ENCODE data around the gene COL9A1. TPM values are rescaled to one million over a fixed set of nuclear protein-coding genes. Genes with fewer than 3 reads are reported as not detected.

Gene COL9A1
- total RNA-seq, 1 donor from 2014 or later, result not detected

DNA sequence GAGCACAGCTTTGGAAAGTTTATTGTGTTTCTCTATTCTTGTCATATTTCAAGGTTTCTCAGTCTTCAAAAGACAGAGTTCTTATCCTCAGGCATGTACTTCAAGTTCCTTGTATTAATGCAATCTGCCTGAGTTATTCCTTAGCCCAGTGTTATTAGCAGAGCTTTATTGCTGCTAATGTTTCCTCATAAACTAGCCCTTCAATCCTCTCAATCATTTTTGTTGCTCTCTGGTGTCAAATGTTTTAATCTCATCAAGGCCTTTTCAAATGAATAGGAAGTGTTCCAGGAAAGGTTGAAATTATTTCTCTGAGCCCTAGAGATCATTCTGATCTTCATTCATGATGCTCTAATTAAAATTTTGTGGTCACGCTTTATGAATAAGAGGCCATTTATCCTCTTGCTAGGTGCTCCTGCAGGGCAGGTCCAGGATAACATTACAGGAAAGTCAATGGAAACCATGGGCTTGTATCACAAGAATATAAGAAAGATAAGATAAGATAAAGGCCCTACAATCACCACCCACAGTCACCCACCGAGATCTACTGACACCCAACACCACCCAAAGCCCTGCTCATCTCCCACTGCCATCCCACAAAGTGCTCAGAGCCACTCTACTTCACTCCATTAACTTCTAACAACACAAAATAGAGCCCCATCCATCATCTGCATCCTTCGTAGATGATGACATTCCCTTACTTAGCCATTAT lies 125.9 kb downstream of the COL9A1 start:
- H3K4me1 Mint-ChIP-seq (ENCODE audit: low read depth), result peaks cover 3% of the 10 kb centered on the region
- H3K36me3 Mint-ChIP-seq (ENCODE audit: low read depth), result no peaks in the 10 kb centered on the region
- H3K4me3 Mint-ChIP-seq (ENCODE audit: low read depth), result no peak overlapping the region
- H3K27ac Mint-ChIP-seq, result no peak overlapping the region
- H3K27me3 Mint-ChIP-seq (ENCODE audit: low read depth), result peaks cover 4% of the 10 kb centered on the region
- intact Hi-C loops (cut with micrococcal nuclease), result no loop called here
- H3K9me3 Mint-ChIP-seq, result no peaks in the 10 kb centered on the region
- no peak for DNase-seq (ENCODE audit: low spot score)

DNA sequence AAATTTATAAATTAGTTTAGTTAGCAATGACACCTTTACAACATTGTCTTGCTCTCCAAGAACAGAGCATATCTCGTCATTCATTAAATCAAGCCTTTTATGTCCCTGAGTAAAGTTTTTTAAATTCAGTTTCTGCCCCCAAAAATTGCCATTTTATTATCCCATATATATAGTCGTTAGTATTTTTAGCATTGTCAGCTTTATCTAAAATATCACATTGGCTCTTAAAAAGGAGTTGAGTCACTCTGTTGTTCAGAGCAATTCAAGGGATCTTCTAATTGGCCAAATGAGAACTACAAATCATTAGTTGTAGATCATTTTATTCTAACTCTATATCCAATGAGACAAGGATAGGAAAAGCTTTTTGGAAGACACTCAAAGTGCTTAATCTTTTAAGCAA lies 127.1 kb downstream of the COL9A1 start:
- Mint-ChIP-seq H3K36me3 (ENCODE audit: low read depth) (no peaks in the 10 kb centered on the region), H3K4me3 (ENCODE audit: low read depth) (no peak overlapping the region), H3K4me1 (ENCODE audit: low read depth) (no peaks in the 10 kb centered on the region), H3K27ac (no peak overlapping the region), H3K27me3 (ENCODE audit: low read depth) (peaks cover 5% of the 10 kb centered on the region), H3K9me3 (no peaks in the 10 kb centered on the region)
- intact Hi-C loops (cut with micrococcal nuclease), result no loop called here
- DNase-seq (ENCODE audit: low spot score), result no peak

DNA sequence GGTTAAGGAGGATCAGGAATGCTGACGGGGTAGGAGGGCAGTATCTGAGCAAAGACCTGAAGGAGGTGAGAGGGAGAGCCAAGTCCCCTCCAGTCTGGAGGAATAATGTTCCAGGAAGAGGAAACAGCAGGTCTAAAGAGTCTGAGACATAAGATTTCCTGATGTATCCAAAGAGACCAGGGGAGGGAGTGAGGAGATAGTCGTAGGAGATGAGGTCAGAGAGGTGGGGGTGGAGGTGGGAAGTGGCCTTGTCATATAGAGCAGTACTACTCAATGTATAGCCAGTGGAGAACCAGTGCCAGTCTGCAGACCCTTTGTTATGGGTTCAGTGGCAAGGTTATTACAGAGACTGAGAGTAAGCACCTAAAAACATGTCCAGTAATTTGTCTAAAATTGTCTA lies 130.6 kb downstream of the COL9A1 start:
- Mint-ChIP-seq H3K27me3 (ENCODE audit: low read depth) (peaks cover 10% of the 10 kb centered on the region), H3K36me3 (ENCODE audit: low read depth) (no peaks in the 10 kb centered on the region), H3K9me3 (no peaks in the 10 kb centered on the region), H3K27ac (no peak overlapping the region), H3K4me3 (ENCODE audit: low read depth) (no peak overlapping the region), H3K4me1 (ENCODE audit: low read depth) (no peaks in the 10 kb centered on the region)
- no peak for DNase-seq (ENCODE audit: low spot score)
- intact Hi-C loops (cut with micrococcal nuclease), result no loop called here

DNA sequence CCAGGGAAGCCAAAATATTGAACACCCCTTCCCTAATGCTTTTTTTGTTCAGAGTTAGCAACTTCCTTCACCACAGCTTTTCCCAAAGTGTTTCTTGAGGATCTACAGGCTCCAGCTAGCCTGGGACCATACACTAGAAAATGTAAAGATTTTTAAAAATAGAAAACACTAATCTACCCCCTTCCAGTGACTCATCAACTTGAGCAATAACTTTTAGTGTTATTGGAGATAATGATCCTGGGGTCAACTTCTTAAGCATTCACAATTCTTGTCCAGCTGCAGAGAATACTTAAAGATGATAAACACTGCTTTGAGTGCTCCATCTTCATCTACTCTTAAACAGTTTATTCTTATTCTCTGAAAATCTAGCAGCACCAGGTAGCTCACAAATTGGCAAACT lies 131.6 kb downstream of the COL9A1 start:
- Mint-ChIP-seq H3K27me3 (ENCODE audit: low read depth) (peaks cover 19% of the 10 kb centered on the region), H3K4me1 (ENCODE audit: low read depth) (peaks cover 4% of the 10 kb centered on the region), H3K9me3 (no peaks in the 10 kb centered on the region), H3K4me3 (ENCODE audit: low read depth) (no peak overlapping the region), H3K27ac (no peak overlapping the region), H3K36me3 (ENCODE audit: low read depth) (no peaks in the 10 kb centered on the region)
- DNase-seq (ENCODE audit: low spot score), result no peak
- intact Hi-C loops (cut with micrococcal nuclease), result no loop called here

GRCh38 chr6:70168681-70169377 lies 134.1 kb downstream of the COL9A1 start:
- Mint-ChIP-seq H3K4me3 (ENCODE audit: low read depth) (no peak overlapping the region), H3K4me1 (ENCODE audit: low read depth) (peaks cover 5% of the 10 kb centered on the region), H3K27me3 (ENCODE audit: low read depth) (peaks cover 22% of the 10 kb centered on the region), H3K36me3 (ENCODE audit: low read depth) (no peaks in the 10 kb centered on the region), H3K27ac (no peak overlapping the region), H3K9me3 (no peaks in the 10 kb centered on the region)
- no peak for DNase-seq (ENCODE audit: low spot score)
- intact Hi-C loops (cut with micrococcal nuclease), result no loop called here

Other genes starting within 250 kb of the COL9A1 start
- 8.0 and 9.4 TPM in 2 replicates for gene FAM135A, start 110.4 kb upstream of the COL9A1 start, total RNA-seq

Data from activated T-helper 2 cell treated with anti-CD3 and anti-CD28 coated beads, Interferon-gamma antibody, Interleukin-2, Interleukin-4, amounts not matched to agents 10 μg/mL and 5 μg/mL and 100 μg/mL, durations not matched to agents 14 hours and 24 hours and 36 hours (primary cell).